Activated CD4-positive, CD25-positive, alpha-beta regulatory T cell (primary cell): Measurements from ENCODE around the gene KIF3A.

Experiments
- DNase-seq, 4 experiments: peaks; one replicate each; lab custom pipeline; 2025; lab: John Stamatoyannopoulos, UW

KIF3A gene

GRCh38 chr5:132662925-132663770 lies 74.2 kb downstream of the KIF3A start:
- DNase-seq: no peak

GRCh38 chr5:132662004-132662401 lies 75.3 kb downstream of the KIF3A start:
- DNase-seq: no peak

- no peak for DNase-seq
These were observed 75.9 kb downstream of the KIF3A start for GRCh38 chr5:132661231-132662003.

- no peak for DNase-seq
These were observed 77.5 kb downstream of the KIF3A start for GRCh38 chr5:132659598-132660493.

- DNase-seq: no peak
These were observed 78.7 kb downstream of the KIF3A start for GRCh38 chr5:132658381-132659302.

GRCh38 chr5:132657676-132658380 lies 79.5 kb downstream of the KIF3A start, which contains the start of gene IL13:
Gene IL13, plus strand, starts transcription at chr5:132658173. Its CDS starts 14 bp downstream, at chr5:132658187.
- no peak for DNase-seq

- DNase-seq: no peak
These were observed 80.5 kb downstream of the KIF3A start for GRCh38 chr5:132656774-132657355.

- DNase-seq: no peak
These were observed 81.2 kb downstream of the KIF3A start for GRCh38 chr5:132655821-132656773.

GRCh38 chr5:132653716-132654115 lies 83.6 kb downstream of the KIF3A start:
- no peak for DNase-seq

GRCh38 chr5:132651838-132652469 lies 85.4 kb downstream of the KIF3A start:
- DNase-seq: no peak

- DNase-seq: no peak
These were observed 89.0 kb downstream of the KIF3A start for GRCh38 chr5:132648355-132648754.

GRCh38 chr5:132647473-132647872 lies 89.9 kb downstream of the KIF3A start:
- DNase-seq: no peak

- no peak for DNase-seq
These were observed 90.6 kb downstream of the KIF3A start for GRCh38 chr5:132646583-132647266.

GRCh38 chr5:132644177-132644576 lies 93.2 kb downstream of the KIF3A start:
- DNase-seq: no peak
